CD4-positive, alpha-beta T cell treated with Interleukin-21 for 1 hour (primary cell): Measurements from ENCODE around the gene PSORS1C1.
"Not testable (repeated sequence)": the region's sequence is repeated elsewhere in the genome, so short reads cannot be mapped to it uniquely, and the experiment has no call there.

Experiments
- DNase-seq: peaks from one replicate; pipeline ENCODE4 v3.0.0-alpha.2; 2020

PSORS1C1 gene

DNA sequence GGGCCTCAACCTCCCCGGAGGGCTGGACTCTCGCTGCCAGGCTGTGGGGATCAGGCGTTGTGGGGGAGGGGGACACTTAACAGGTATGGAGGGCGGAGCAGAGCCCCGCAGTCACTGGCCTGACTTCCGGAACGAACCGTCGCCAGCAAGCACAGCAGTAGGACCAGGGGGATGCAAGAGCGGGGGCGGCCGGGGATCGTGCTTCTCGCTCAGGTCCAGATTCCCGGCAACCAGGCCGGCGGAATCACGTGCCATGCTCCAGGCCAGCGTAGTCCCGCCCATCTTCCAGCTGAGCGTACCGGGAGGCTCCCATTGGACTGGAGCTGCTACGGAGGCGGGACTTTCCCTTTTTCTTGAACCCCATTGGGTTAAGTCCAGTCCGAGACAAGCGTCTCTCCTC is 65.9 kb downstream of the PSORS1C1 start:
- peak; percentile 82 for DNase-seq

GRCh38 chr6:31183287-31183686 is 68.7 kb downstream of the PSORS1C1 start:
- DNase-seq, result not testable (repeated sequence)

DNA sequence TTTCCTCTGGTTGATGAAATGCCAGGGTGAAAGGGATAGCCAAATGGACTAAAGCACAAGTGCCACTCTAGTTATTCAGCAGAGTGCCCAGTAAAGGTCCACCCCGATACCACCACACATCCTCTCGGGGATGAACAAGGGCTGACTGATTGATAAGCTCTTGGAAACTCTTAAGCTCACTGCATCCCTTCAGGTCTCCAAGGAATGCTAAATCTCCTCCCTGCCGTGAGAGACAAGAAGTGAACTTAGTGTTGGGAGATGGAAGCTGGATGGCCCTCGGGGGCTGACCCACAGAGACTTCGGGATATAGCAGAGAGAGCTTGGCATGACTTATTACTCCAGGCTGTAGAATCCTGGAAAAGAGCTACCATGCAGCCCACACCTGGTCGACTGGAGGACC is 69.3 kb downstream of the PSORS1C1 start:
- DNase-seq, result not testable (repeated sequence)

- DNase-seq, result not testable (repeated sequence)
Observed at GRCh38 chr6:31185695-31186051, 71.1 kb downstream of the PSORS1C1 start.

DNA sequence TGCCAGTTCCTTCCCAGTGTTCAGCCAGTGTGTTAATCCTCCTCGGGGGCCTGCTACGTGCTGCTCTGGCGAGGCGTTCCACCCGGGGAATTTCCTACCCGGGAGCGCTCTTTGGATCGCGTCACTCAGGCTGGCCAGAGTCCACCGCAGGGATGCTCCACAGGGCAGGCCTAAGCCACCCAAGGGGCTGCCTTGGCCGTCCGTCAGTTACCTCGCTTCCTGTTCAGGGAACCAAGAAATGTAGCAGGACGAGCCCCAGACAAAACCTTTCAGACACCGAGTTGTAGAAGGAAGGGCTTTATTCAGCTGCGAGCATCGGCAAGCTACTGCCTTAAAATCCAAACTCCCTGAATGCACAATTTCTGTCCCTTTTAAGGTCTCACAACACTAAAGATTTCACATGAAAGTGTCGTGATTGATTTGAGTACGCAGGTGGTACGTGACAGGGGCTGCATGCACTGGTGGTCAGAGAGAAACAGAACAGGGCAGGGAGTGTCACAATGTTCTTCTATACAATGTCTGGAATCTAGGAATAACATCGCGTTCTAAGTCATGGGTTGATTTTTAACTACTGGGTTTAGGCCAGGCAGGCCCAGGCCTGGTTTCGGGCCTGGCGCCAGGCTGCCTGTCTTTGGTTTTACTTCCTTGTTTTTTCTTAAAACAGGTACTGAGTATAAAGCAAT is 71.6 kb downstream of the PSORS1C1 start:
- no peak for DNase-seq

DNA sequence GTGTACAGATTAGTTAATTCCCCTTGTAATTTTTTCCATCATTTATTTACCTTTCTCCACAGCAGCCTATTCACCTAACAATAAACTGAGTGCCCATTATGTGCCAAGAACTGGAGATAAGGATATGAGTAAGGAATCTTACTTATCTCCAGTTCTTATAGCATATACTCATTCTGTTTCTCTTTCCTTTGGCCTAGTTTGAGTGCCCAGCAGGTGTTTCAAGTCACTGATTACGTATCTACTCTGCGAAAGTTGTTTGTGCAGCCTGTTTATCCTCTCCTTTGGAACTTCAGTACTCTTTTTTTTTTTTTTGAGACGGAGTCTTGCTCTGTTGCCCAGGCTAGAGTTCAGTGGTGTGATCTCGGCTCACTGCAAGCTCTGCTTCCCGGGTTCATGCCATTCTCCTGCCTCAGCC is 73.2 kb downstream of the PSORS1C1 start:
- no peak for DNase-seq

- DNase-seq, result not testable (repeated sequence)
Observed at GRCh38 chr6:31189223-31189622, 74.6 kb downstream of the PSORS1C1 start.
